ENCODE results near the gene HOMER2.

- no peak for TF ChIP-seq CTCF (IDR thresholded peaks at IDR 0.05; ENCODE audit: low read depth, low read length, poor library complexity, severe bottlenecking)
- TF ChIP-seq EZH2phosphoT487 (IDR thresholded peaks at IDR 0.05; ENCODE audit: borderline replicate concordance, low read length): no peak
Observed at GRCh38 chr15:82850731-82851130, 101.8 kb downstream of the HOMER2 start.
